CD4-positive, alpha-beta T cell treated with Interleukin-4 for 1 hour (primary cell): ENCODE measurements around the gene SRPRB.

Experiments
- DNase-seq, 2 donors: peaks; one replicate each; pipeline ENCODE4 v3.0.0-alpha.2; 2020 to 2022

Gene SRPRB

DNA sequence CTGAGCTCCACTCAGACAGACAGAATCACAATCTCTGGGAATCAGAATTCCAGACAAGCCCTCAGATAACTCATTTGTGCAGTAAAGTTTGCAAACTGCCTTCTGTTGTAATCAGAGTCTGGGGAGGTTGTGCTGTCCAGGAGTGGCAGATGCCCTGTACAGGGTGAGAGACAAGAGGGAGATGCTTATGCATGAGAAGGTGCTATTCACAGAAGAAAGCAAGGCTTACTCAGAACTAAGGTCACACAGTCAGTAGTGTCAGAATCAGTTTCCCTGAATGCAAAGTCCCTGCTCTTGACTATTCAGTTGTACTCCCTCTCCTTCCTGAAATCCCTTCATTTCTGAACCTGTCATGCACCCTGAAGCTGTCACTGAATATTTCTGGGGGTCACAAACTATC lies 43.7 kb downstream of the SRPRB start:
- DNase-seq = no peak

DNA sequence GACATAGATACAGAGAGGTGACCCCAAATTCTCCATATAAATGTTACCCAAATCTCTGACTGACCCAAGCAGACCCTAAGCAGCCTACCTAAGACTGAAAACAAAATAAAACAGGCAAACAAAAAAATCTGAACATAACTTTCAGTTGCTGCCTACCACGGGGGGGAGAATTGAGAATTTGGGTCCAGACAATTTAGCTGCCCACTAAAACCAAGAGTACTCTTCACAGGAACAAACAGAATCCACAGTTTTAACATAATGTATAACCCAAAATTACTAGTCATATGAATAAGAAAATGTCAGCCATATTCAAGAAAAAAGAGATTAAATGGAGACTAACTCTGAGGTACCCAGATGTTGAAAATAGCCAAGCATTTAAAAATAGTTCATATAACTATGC lies 44.4 kb downstream of the SRPRB start:
- no peak for DNase-seq

GRCh38 chr3:133851266-133851906 lies 45.8 kb downstream of the SRPRB start:
- no peak for DNase-seq

DNA sequence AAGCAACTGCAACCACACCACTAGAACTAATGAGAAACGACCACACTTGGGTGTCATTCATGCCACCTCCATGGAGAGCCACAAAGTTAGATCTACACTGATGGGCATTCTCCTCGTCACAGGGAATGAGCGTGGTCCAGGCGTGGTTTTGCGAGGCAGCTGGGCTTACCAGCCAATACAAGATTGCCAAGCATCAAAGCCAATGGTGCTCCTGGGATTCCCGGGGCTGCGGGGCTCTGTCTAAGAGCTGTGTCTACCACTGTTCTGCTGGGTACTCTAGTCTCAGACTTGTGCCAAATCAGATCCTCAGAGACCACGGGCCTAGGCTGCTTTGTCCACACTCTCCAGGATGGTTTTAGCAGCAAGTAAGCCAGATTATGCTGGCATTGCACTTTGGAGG lies 46.3 kb downstream of the SRPRB start:
- DNase-seq = no peak

DNA sequence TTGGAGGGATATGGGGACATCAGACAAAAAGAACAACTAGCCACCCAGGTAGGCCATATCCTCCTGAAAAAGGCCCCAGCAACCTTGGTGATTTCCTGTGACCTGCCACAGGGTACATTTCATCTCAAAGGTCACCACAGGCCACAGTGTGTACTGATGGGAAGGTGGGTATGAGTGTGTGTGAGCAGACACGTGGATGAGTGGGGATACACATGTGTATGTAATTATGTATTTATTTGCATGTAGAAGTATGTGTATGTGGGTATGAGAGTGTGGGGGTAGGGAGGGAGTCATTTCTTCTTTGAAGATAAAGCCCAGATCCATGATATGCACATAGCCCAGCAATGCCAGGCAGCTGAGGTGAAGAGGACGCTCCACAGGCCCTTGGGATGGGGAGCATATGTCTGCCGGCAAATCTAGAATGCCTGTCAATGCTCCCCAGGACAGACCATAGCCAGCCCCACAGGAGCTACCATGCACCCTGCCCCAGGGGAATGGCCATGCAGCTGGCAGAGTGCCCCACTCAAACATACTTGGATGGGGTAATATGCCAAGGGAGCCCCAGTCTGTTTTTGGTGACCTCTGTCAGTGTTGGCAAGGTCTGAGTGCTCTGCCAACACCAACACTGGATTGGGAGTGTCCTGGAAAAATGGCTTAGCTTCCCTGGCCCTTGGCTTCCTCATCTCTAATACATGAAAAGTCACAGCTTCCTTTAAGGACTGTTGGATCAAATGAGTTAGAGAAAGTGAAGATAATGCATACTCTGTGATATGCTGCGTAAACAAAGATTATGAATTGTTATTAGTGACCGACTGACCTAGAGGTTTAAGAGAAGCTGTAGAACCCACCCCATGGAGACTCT lies 47.7 kb downstream of the SRPRB start:
- DNase-seq = no peak

GRCh38 chr3:133853925-133854227 lies 48.3 kb downstream of the SRPRB start:
- no peak for DNase-seq

GRCh38 chr3:133854264-133855001 lies 48.8 kb downstream of the SRPRB start:
- no peak for DNase-seq

GRCh38 chr3:133855002-133855370 lies 49.4 kb downstream of the SRPRB start:
- DNase-seq = no peak

DNA sequence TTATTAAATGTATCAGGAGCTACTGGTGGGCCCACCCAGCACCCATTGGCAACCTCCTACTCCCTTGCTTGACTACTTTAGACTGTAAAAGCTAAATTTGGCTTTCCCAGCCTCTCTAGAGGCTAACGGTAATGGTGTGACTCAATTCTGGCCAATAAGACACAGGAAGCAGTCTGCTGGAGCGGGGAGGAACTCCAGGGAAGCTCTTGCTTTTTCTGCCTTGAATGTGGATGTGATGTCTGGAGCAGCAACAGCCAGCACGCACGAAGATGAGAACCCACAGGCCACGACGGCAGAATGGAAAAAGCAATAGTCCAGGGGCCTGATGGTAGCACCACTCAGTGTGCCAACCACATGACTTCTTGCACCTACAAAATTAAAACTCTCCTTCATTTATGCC lies 50.2 kb downstream of the SRPRB start:
- DNase-seq = no peak

- no peak for DNase-seq
Measured at GRCh38 chr3:133856316-133856715, 50.7 kb downstream of the SRPRB start.

GRCh38 chr3:133857767-133858166 lies 52.2 kb downstream of the SRPRB start:
- no peak for DNase-seq

DNA sequence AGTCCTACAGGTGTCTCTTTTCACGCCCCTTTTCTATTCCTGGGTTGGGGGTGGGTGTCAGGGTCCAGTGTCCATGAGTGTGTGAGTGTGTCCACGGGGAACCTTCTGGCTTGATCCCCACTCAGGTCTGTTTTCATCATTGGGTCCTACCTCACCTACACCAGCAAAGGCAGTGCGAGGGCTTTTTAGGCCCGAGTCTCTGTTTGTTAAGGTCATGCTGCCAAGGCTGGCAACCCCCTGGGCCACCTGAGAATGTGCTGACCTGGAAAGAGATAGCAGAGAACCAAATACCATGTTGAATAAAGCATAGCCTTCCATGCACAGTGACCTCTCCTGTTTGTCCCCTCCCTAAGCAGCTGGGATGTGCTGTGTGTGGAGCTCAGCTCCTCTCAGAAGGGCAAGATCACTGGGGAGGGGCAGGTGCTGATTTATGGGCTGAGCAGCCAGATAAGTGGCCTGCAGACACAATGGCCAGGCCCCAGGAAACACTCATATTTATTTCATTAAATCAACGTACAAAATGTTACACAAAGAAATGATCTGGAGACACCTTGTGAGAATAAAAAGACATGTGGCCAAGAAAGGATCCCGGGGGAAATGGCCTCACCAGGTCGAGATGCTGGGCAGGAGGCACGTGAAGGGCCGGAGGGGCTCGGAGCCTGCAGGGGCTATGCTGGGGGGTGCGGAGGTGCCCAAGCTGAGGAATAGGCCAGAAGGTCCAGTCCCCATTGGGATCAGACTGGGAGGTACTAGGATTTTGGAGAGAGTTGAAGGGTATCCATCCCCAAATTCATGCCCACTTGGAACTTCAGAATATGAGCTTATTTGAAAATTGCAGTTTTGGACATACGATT lies 54.0 kb downstream of the SRPRB start:
- no peak for DNase-seq

GRCh38 chr3:133860519-133860918 lies 54.9 kb downstream of the SRPRB start:
- no peak for DNase-seq

- DNase-seq = no peak
Measured at GRCh38 chr3:133862161-133862560, 56.5 kb downstream of the SRPRB start.

GRCh38 chr3:133863911-133864310 lies 58.3 kb downstream of the SRPRB start:
- no peak for DNase-seq

GRCh38 chr3:133864616-133865015 lies 59.0 kb downstream of the SRPRB start:
- DNase-seq = no peak

GRCh38 chr3:133865136-133865855 lies 59.7 kb downstream of the SRPRB start:
- DNase-seq = no peak

DNA sequence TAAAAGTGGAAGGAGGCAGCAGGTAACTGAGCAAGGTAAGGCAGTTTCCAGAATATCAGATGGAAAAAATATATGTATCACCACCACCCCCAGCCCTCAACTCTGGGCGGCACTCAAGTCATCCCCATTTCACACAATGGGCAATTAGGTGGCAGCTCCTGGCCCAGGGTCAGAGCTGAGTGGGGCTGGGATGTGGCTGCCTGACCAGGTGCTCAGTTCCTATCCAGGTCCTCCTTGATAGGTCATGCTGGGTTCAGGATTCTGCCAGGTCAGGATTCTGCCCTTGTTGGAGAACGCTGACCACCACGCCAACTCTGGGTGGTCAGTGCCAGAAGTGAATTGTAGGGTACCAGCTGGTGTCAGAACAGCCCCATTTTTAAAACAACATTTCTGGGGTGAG lies 60.5 kb downstream of the SRPRB start:
- no peak for DNase-seq

DNA sequence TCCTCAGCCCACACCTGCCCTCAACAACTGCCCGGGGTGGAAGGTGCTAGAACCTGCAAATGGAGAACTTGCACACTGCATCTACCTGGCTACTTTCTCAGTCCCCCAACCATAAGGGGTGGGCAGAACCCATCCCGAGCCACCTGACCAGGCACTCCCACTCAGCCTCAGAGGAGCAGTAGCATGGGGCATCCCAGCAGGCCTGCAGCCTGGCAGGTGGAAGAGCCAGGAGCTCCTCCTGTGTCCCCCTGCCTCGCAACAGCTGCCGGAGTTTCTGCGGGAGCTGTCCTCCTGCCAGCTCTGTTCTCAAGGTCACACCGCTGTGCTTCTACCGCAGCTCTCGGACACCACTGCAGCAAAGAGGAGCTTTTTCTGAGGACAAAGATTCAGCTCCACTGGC lies 62.6 kb downstream of the SRPRB start:
- no peak for DNase-seq

- DNase-seq = no peak
Measured at GRCh38 chr3:133868758-133869475, 63.3 kb downstream of the SRPRB start.

DNA sequence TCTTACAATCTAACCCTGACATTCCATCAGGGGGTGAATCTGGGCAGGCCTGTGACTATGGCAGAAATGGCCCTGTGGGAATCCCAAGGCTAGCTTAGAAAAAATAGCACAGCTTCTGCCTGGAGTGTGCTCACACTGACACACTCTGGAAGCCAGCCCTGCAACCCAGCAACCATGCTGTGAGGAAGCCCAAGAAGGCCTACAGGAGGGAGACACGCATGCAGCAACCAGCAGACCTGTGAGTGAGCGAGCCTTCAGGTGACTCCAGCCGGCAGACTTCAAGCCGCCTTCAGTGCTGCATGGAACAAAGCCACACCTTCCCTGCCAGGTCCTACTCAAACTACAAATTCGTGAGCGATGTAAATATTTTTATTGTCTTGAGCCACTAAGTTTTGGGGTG lies 64.0 kb downstream of the SRPRB start:
- no peak for DNase-seq

GRCh38 chr3:133870822-133871221 lies 65.2 kb downstream of the SRPRB start:
- DNase-seq = no peak
